ENCODE measurements around the gene FRY.

DNA sequence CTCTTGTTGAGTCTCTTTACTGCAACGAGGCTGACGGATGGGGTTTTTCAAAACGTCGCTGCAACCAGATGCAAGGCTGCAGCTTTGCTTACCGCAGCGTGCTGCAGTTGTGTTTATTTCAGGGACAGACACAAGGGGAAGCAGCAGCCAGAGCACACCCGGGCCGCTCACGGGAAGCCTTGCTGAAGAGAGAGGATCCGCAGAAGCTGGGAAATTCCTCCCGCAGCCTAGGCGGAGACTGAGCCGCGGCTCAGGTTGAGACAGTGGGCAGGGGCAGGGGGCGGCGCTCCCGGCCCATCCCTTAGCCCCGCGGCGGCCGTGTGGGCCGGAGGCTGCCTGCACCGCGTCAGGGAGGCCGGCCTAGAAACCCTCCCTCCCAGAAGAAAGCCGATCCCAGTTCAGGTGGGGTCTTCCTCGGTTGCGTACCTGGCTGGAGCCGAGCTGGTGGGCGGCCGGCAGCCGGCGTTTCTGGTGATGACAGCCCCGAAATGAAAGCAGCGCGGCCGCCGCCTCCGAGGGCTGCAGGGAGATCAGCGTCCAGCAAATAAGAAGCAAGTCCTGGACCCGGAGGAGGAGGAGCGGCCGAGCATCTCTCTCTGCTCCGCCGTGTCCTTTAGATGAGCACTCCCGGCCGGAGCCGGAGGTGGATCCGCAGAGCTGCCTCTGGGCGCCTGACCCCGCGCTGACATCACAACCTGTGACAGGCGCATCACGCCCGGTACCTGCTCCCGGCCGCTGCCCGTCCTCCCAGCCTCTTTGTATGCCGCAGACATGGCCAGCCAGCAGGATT, at the start of gene FRY:
- no peak for TF ChIP-seq EZH2 (IDR thresholded peaks at IDR 0.05)
- TF ChIP-seq FOXP2 (optimal IDR thresholded peaks at IDR 0.05; ENCODE audit: control extremely low read depth, extremely low read length, insufficient read depth), result no peak
- no peak for TF ChIP-seq POLR2AphosphoS5 (IDR thresholded peaks at IDR 0.05; ENCODE audit: borderline replicate concordance, low read depth, low read length)
